ENCODE results near the gene LGSN.
"Not testable (repeated sequence)": the region's sequence is repeated elsewhere in the genome, so short reads cannot be mapped to it uniquely, and the experiment has no call there.

The LGSN gene, protein sequence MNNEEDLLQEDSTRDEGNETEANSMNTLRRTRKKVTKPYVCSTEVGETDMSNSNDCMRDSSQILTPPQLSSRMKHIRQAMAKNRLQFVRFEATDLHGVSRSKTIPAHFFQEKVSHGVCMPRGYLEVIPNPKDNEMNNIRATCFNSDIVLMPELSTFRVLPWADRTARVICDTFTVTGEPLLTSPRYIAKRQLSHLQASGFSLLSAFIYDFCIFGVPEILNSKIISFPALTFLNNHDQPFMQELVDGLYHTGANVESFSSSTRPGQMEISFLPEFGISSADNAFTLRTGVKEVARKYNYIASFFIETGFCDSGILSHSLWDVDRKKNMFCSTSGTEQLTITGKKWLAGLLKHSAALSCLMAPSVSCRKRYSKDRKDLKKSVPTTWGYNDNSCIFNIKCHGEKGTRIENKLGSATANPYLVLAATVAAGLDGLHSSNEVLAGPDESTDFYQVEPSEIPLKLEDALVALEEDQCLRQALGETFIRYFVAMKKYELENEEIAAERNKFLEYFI

DNA sequence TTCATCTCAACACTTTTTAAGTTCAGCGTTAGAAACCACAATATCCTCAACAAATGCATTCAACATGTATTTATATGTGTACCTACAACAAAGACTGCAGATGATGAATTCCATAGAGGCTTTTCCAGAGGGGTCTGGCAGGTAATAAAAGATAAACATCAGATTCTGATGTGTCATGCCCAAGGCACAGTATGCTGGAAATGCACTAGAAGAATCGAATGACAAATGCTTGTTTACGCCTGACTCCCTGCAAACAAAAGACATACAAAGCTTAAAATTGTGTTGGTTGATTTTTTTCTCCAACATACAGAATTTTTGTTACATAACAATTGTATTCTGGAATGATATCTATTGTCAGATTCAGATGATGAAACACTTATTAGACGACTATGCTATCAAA is at the start of gene LGSN:
Gene LGSN (minus strand): TSS at position 45 of the 400 bp plus-strand sequence. CDS start 40 bp downstream, at position 5.
- DNase-seq (ENCODE audit: low read depth, low spot score), result no peak

- DNase-seq (ENCODE audit: low read depth, low spot score), result no peak
Measured at GRCh38 chr6:63368347-63368746, 48.6 kb upstream of the LGSN start.

DNA sequence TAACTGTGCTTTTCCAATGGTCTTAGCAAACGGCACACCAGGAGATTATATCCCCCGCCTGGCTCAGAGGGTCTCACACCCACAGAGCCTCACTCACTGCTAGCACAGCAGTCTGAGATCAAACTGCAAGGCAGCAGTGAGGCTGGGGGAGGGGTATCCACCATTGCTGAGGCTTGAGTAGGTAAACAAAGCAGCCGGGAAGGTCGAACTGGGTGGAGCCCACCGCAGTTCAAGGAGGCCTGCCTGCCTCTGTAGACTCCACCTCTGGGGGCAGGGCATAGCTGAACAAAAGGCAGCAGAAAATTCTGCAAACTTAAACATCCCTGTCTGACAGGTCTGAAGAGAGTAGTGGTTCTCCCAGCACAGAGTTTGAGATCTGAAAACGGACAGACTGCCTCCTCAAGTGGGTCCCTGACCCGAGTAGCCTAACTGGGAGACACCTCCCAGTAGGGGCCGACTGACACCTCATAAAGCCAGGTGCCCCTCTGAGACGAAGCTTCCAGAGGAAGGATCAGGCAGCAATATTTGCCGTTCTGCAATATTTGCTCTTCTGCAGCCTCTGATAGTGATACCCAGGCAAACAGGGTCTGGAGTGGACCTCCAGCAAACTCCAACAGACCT is 42.8 kb upstream of the LGSN start:
- not testable (repeated sequence) for DNase-seq (ENCODE audit: low read depth, low spot score)

DNA sequence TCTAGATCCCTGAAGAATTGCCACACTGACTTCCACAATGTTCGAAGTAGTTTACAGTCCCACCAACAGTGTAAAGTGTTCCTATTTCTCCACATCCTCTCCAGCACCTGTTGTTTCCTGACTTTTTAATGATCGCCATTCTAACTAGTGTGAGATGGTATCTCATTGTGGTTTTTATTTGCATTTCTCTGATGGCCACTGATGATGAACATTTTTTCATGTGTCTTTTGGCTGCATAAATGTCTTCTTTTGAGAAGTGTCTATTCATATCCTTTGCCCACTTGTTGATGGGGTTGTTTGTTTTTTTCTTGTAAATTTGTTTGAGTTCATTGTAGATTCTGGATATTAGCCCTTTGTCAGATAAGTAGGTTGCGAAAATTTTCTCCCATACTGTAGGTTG is 37.6 kb upstream of the LGSN start:
- DNase-seq (ENCODE audit: low read depth, low spot score), result not testable (repeated sequence)

- DNase-seq (ENCODE audit: low read depth, low spot score), result no peak
Measured at GRCh38 chr6:63355632-63356031, 35.8 kb upstream of the LGSN start.

DNA sequence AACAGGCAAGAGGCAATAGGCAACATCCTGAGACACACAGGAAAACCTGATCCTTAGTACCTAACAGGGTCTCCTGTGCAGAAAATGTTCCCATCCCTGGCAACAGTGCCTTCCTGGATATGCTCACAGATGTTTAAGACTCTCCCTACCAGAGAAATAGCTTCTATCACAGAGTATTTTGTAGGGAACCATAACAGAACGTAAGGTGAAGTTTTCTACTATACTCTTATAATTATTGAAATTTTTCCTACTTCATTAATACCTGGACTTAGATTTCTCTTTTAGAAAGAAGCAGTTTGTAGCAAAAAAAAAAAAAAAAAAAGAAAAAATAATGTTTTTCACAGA is 33.5 kb upstream of the LGSN start:
- DNase-seq (ENCODE audit: low read depth, low spot score), result no peak

DNA sequence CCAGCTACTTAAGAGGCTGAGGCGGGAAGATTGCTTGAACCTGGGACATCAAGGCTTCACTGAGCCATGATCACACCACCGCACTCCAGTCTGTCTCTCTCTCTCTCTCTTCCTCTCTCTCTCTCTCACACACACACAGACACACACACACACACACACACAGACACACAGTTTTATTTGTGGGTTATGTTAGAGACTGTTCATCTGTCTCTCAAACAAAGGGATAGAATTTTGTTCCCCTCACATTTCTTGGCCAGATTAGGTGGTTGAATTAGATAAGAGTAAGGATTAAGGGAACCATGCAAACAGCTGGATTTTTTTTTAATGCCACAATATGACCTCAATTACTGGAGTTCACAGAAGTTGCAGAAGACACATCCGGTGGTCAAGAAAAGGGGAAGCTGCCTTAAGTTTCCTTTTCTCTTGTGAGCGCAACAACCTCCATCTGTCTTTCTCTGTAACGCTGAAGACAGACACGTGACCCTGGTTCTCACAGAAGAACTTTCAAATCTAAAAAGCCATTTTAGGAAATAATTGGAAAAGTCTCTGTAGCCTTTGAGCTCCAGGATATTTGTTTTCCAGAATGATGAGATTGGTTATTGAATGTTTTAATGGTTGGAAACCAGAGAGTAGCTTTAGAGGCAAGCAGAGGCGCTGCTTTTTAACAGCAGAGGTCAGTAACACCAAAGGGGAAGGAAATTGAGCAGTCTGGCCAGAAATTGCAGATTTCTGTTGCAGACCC is 32.9 kb upstream of the LGSN start:
- DNase-seq (ENCODE audit: low read depth, low spot score), result peak; percentile 17

DNA sequence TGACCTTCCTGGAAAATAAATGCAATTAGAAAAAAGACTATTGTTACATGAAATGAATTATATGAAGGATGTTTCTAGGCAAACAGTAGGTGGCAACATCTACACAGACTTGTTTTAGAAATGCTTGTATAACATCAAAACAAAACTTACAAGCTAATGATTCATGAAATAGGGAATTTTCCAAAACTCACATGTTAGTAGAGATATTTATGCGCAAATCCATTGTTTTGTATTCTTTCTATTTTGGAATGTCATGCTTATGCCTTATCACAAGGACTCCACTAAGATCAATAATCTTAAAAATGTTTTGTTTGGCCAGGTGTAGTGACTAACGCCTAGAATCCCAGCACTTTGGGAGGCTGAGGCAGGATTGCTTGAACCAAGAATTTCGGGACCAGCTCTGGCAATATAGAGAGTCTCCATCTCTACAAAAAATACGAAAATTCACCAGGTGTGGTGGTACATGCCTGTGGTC is 32.3 kb upstream of the LGSN start:
- peak; percentile 1 for DNase-seq (ENCODE audit: low read depth, low spot score)

- no peak for DNase-seq (ENCODE audit: low read depth, low spot score)
Measured at GRCh38 chr6:63349401-63349800, 29.6 kb upstream of the LGSN start.

- DNase-seq (ENCODE audit: low read depth, low spot score), result no peak
Measured at GRCh38 chr6:63348836-63349235, 29.1 kb upstream of the LGSN start.

- peak; percentile 5 for DNase-seq (ENCODE audit: low read depth, low spot score)
Measured at GRCh38 chr6:63347599-63347998, 27.8 kb upstream of the LGSN start.

- no peak for DNase-seq (ENCODE audit: low read depth, low spot score)
Measured at GRCh38 chr6:63346217-63346835, 26.5 kb upstream of the LGSN start.

- no peak for DNase-seq (ENCODE audit: low read depth, low spot score)
Measured at GRCh38 chr6:63340351-63340750, 20.6 kb upstream of the LGSN start.

DNA sequence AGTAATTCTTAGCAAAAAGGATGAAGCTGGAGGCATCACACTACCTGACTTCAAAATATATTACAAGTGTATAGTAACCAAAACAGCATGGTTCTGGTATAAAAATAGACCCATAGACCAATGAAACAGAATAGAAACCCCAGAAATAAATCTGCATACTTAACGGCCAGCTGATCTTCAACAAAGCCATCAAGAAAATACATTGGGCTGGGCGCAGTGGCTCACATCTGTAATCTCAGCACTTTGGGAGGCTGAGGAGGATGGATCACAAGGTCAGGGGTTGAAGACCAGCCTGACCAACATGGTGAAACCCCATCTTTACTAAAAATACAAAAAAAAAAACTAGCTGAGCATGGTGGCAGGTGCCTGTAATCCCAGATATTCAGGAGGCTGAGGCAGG is 14.9 kb upstream of the LGSN start:
- not testable (repeated sequence) for DNase-seq (ENCODE audit: low read depth, low spot score)

DNA sequence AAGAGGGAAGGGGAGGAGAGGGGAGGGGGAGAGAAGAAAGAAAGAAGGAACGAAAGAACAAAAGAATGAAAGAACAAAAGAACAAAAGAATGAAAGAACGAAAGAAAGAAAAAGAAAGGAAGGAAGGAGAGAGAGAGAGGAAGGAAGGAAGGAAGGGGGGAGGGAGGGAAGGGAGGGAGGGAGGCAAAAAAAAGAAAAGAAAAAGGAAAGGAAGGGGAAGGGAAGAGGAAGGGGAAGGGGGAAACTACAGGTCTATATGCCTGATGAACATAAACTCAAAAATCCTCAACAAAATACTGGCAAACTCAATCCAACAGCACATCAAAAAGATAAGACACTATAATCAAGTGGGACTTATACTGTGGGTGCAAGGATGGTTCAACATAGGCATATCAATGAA is 13.7 kb upstream of the LGSN start:
- DNase-seq (ENCODE audit: low read depth, low spot score), result no peak

GRCh38 chr6:63326630-63327029 is 6.8 kb upstream of the LGSN start:
- not testable (repeated sequence) for DNase-seq (ENCODE audit: low read depth, low spot score)

DNA sequence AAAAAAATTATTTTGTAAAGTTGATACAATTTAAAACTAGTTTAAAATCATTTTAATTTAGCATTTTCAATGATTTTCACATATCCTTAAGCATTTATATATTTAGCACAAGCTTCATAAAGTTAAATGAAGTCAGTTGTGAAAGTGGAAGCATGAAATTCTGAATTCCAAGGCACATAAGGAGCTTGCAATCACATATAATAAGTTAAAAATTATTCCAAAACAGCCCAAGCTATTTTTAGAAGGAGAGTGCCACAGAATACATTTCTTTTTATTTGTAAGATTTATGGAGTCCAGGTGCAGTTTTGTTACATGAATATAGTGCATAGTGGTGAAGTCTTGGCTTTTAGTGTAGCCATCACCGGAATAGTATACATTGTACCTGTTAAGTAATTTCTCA is 3.2 kb upstream of the LGSN start:
- DNase-seq (ENCODE audit: low read depth, low spot score), result no peak

DNA sequence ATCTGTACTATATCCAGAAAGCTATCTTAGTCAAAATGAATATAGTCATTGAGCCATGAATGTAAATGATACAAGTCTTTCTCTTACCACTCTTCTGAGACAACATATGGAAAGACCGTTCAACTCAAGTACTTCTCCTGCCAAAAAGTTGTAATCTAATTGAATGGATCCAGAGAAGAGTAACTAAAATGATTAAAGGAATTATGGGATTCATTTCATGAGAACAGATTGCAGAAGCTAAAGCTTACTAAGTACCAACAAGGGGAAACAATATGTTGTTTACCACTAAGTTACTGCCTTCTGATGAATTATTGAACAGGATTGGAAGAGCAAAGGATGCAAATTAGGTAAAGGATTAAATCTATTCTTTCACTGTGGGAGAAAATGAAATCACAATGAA is 2.0 kb upstream of the LGSN start:
- no peak for DNase-seq (ENCODE audit: low read depth, low spot score)

DNA sequence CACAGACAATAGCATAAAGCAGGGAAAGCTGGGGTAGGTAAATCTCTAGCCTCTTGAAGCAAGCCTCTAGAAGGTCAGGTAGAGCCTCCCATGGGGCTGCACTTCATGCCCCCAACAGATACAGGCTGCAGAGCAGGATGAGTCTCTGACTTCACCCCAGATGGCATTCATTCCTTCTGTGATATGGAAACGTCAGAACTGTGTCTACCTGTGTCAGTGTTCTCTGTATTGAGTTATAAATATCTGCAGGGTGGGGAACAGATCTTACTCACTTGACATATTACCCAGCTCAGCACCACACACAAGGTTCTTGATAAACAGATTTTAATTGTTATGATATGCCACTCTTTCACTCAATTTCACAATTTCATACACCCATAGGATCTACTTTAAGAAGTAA is 2.1 kb downstream of the LGSN start:
- DNase-seq (ENCODE audit: low read depth, low spot score), result no peak

GRCh38 chr6:63316113-63316512 is 3.7 kb downstream of the LGSN start:
- no peak for DNase-seq (ENCODE audit: low read depth, low spot score)

DNA sequence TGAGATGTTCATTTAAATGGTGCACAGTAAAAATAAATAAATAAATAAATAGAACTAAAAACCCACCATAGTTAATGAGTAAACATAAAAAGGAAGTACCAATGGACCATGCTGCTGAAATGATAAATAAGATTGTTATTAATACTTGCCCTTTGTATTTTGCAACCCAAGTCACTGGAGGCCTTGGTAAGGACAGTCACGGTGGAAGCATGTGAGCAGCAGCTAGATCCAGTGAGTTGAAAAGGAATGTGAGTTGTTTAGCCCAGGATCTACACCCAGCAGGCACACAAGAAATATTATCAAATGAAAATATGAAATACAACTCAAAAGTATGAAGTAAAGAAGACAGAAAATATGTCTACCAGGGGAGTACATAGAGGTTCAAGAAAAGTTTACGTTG is 6.7 kb downstream of the LGSN start:
- DNase-seq (ENCODE audit: low read depth, low spot score), result no peak

All from brain pericyte (primary cell).